GM12875 (cell line): ENCODE results near the gene LPAR3.

ENCODE experiments used
- H3K4me3 ChIP-seq: one replicate; pipeline ENCODE4 v1.5.1; 2011; ENCODE audit warnings: low read depth, low read length, control low read depth
- CTCF ChIP-seq: IDR thresholded peaks from 2 replicates; pipeline ENCODE4 v1.5.1; 2011; ENCODE audit warnings: low read depth, mild to moderate bottlenecking, control low read depth, inconsistent platforms, low read length, moderate library complexity, borderline replicate concordance; ENCODE audit not compliant: insufficient read depth

LPAR3 gene

DNA sequence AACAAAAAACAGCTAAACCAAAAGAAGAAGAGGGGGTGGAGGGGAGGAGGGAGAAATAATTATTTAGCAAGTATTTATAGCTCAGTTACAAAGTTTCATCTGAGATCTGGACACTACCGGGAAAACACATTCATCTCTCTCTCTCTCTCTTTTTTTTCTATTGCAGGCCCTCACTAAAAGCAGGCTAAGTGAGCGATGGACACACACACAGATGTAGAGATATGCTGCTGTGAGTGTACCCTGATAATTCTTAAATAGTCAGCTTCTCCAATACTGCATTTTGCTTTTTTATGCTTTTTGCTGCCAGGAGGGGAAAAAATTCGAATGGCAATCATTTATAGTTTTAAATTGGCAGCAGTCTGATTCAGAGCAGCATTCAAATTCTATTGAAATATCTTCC lies 65.0 kb downstream of the LPAR3 start:
- no peak overlapping the region for H3K4me3 ChIP-seq
- TF ChIP-seq CTCF, result no peak

DNA sequence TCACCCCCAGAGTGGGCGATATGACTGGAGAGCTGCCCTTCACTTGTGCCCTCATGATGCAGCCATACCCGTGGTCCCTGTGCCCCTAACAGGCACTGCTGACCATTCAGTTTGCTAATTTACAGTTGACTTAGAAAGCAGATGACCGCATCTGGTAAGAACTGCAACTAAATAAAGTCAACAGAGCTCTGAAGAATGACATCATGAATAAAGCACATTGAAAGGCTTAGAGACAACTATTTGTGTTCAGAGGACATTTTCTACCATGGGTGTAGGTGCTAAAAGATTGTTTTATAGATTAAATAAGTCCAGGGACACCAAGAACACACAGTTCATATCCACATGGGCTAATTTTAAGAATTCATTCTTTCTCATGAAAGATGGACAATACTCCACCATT lies 65.5 kb downstream of the LPAR3 start:
- no peak overlapping the region for H3K4me3 ChIP-seq
- TF ChIP-seq CTCF, result no peak

GRCh38 chr1:84825161-84825560 lies 67.8 kb downstream of the LPAR3 start:
- no peak for TF ChIP-seq CTCF
- no peak overlapping the region for H3K4me3 ChIP-seq

DNA sequence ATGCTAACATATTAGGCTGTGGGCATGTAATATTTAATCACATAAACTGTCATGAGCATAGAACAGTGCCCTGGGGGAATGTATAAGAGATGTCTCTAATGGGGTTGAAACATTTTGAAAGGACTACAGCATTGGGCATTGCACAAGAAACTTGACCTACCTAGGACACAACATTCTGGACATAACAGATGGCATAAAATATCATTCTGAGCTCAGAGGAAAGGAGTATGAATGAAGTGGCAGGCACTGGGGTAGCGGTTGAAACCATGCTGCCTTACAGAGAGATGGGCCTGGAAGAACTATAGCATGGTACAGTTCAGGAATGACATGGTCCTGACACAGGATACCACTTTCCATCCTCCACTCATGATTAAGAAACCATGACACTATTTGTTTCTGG lies 69.0 kb downstream of the LPAR3 start:
- no peak for TF ChIP-seq CTCF

DNA sequence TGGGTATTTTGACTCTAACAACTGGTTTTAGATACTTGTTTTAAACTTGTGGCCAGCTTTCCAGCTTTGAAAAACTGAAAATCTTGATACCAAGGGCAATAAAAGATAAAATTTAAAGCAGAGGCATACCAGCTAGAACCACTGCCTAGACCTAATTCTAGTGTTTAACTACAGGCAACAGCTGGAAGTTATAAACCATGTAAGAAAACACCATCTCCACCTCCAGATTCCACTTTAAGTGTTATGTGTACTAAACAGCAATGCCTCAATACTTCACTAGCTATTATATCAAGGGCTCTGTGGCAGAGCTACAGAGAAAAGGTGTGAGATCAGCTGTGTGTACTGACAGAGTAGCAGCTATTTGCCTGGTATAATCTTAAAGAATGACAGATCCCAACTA lies 69.5 kb downstream of the LPAR3 start:
- no peak for TF ChIP-seq CTCF
- H3K4me3 ChIP-seq, result no peak overlapping the region

More for the DNA sequence above, 69.0 kb downstream of the LPAR3 start:
- H3K4me3 ChIP-seq, result no peak overlapping the region

- no peak overlapping the region for H3K4me3 ChIP-seq
- TF ChIP-seq CTCF, result no peak
Measured at GRCh38 chr1:84810343-84810742, 82.7 kb downstream of the LPAR3 start.

- no peak overlapping the region for H3K4me3 ChIP-seq
- no peak for TF ChIP-seq CTCF
Measured at GRCh38 chr1:84809023-84809422, 84.0 kb downstream of the LPAR3 start.
